Breast epithelium (tissue), 3 donors: Measurements from ENCODE around the gene ATP13A4.

ENCODE experiments used
- CTCF ChIP-seq, 3 donors: fragments of 450-650 bp; IDR thresholded peaks; one replicate each; pipeline ENCODE4 v1.5.1; 2016 to 2017; ENCODE audit warnings: antibody characterized with exemption in 3 of 3, mild to moderate bottlenecking in 3 of 3, moderate library complexity in 3 of 3
- POLR2A ChIP-seq: fragments of 450-650 bp; IDR thresholded peaks from one replicate; pipeline ENCODE4 v1.6.1; 2016; ENCODE audit warnings: antibody characterized with exemption, mild to moderate bottlenecking, moderate library complexity
- POLR2AphosphoS5 ChIP-seq, 3 donors: sonication (generic); formaldehyde crosslinking; IDR thresholded peaks; one replicate each; pipeline ENCODE4 v1.6.1; 2017; ENCODE audit warnings: antibody characterized with exemption in 3 of 3

- TF ChIP-seq POLR2AphosphoS5 (IDR thresholded peaks at IDR 0.05) = no peak
- no peak for TF ChIP-seq CTCF (IDR thresholded peaks at IDR 0.05)
- no peak for TF ChIP-seq POLR2A
Observed at GRCh38 chr3:193554811-193555210, at the start of gene ATP13A4.
